HK-2 (cell line): ENCODE data around the gene EDIL3.

Experiments used
- DNase-seq: peaks from one replicate; pipeline ENCODE4 v3.0.0-alpha.2; 2018; ENCODE audit not compliant: unreplicated experiment

EDIL3 gene

GRCh38 chr5:83964271-83964670 is 420.4 kb downstream of the EDIL3 start:
- DNase-seq, result no peak

- no peak for DNase-seq
Observed at GRCh38 chr5:83957188-83957587, 427.5 kb downstream of the EDIL3 start.

- no peak for DNase-seq
Observed at GRCh38 chr5:83956386-83956785, 428.3 kb downstream of the EDIL3 start.

GRCh38 chr5:83955916-83956315 is 428.8 kb downstream of the EDIL3 start:
- no peak for DNase-seq

- no peak for DNase-seq
Observed at GRCh38 chr5:83947763-83948162, 436.9 kb downstream of the EDIL3 start.

- DNase-seq, result no peak
Observed at GRCh38 chr5:83946516-83946915, 438.2 kb downstream of the EDIL3 start.

GRCh38 chr5:83942155-83942554 is 442.5 kb downstream of the EDIL3 start:
- DNase-seq, result no peak

GRCh38 chr5:83937837-83938236 is 446.8 kb downstream of the EDIL3 start:
- no peak for DNase-seq

- DNase-seq, result no peak
Observed at GRCh38 chr5:83931969-83932368, 452.7 kb downstream of the EDIL3 start.

GRCh38 chr5:83927140-83927733 is 457.4 kb downstream of the EDIL3 start:
- DNase-seq, result peak; percentile 53

GRCh38 chr5:83925955-83926337 is 458.7 kb downstream of the EDIL3 start:
- DNase-seq, result no peak

GRCh38 chr5:83925321-83925954 is 459.2 kb downstream of the EDIL3 start:
- DNase-seq, result no peak

- no peak for DNase-seq
Observed at GRCh38 chr5:83924891-83925290, 459.8 kb downstream of the EDIL3 start.

- DNase-seq, result no peak
Observed at GRCh38 chr5:83924171-83924570, 460.5 kb downstream of the EDIL3 start.

GRCh38 chr5:83922699-83923098 is 462.0 kb downstream of the EDIL3 start:
- no peak for DNase-seq

GRCh38 chr5:83921666-83922193 is 462.9 kb downstream of the EDIL3 start:
- no peak for DNase-seq

- no peak for DNase-seq
Observed at GRCh38 chr5:83919071-83920041, 465.3 kb downstream of the EDIL3 start.

GRCh38 chr5:83917261-83917908 is 467.3 kb downstream of the EDIL3 start:
- DNase-seq, result no peak

GRCh38 chr5:83914662-83915418 is 469.8 kb downstream of the EDIL3 start:
- DNase-seq, result no peak

GRCh38 chr5:83914199-83914598 is 470.5 kb downstream of the EDIL3 start:
- DNase-seq, result no peak

- DNase-seq, result no peak
Observed at GRCh38 chr5:83913593-83913992, 471.1 kb downstream of the EDIL3 start.
